Measurements from ENCODE around the gene FLYWCH1.

FLYWCH1 gene

GRCh38 chr16:2900526-2901075, 11.1 kb upstream of the FLYWCH1 start:
- DNase-seq, result no peak

GRCh38 chr16:2902337-2903130, 9.2 kb upstream of the FLYWCH1 start:
- no peak for DNase-seq

GRCh38 chr16:2904100-2904921, 7.4 kb upstream of the FLYWCH1 start:
- peak; percentile 27 to 66 (median 46) for DNase-seq

GRCh38 chr16:2904922-2905240, 6.8 kb upstream of the FLYWCH1 start:
- peak in 2 of 4 experiments; percentile 11 to 19 for DNase-seq

- DNase-seq, result peak; percentile 69 to 94 (median 74)
Observed at GRCh38 chr16:2905241-2905987, 6.3 kb upstream of the FLYWCH1 start.

GRCh38 chr16:2905988-2906387, 5.7 kb upstream of the FLYWCH1 start:
- no peak for DNase-seq

GRCh38 chr16:2907084-2907753, 4.5 kb upstream of the FLYWCH1 start:
- peak in 1 of 4 experiments; percentile 11 for DNase-seq

GRCh38 chr16:2910441-2910969, 1.2 kb upstream of the FLYWCH1 start:
- DNase-seq, result no peak

- peak in 1 of 4 experiments; percentile 12 for DNase-seq
Observed at GRCh38 chr16:2912330-2913199, 834 bp downstream of the FLYWCH1 start.

GRCh38 chr16:2913603-2914002, 1.9 kb downstream of the FLYWCH1 start:
- DNase-seq, result no peak

GRCh38 chr16:2914233-2914632, 2.5 kb downstream of the FLYWCH1 start:
- no peak for DNase-seq

- DNase-seq, result no peak
Observed at GRCh38 chr16:2915196-2915929, 3.6 kb downstream of the FLYWCH1 start.

GRCh38 chr16:2919511-2920255, 8.0 kb downstream of the FLYWCH1 start:
- DNase-seq, result peak in 2 of 4 experiments; percentile 39 to 42

GRCh38 chr16:2923481-2923880, 11.8 kb downstream of the FLYWCH1 start:
- DNase-seq, result no peak

GRCh38 chr16:2924901-2925755, 13.4 kb downstream of the FLYWCH1 start:
- no peak for DNase-seq

- DNase-seq, result no peak
Observed at GRCh38 chr16:2925951-2926649, 14.4 kb downstream of the FLYWCH1 start.

- DNase-seq, result no peak
Observed at GRCh38 chr16:2926650-2926999, 14.9 kb downstream of the FLYWCH1 start.

- peak; percentile 57 to 79 (median 74) for DNase-seq
Observed at GRCh38 chr16:2927010-2927646, 15.4 kb downstream of the FLYWCH1 start.

Data from activated naive CD4-positive, alpha-beta T cell (primary cell).